Dermis blood vessel endothelial cell (primary cell): Measurements from ENCODE around the gene CHD6. TPM values are rescaled to one million over a fixed set of nuclear protein-coding genes. Genes with fewer than 3 reads are reported as not detected.

Experiments
- DNase-seq: peaks from one replicate; pipeline ENCODE4 v3.0.0; 2010
- total RNA-seq: library from RNA; depleted of rRNA; stranded (reverse); fragments of >200 nt; gene quantifications from 2 replicates; pipeline ENCODE4 v1.2.3, GENCODE V29; 2014

Gene CHD6
- total RNA-seq, 1 donor from 2014 or later, result 35.6 TPM

DNA sequence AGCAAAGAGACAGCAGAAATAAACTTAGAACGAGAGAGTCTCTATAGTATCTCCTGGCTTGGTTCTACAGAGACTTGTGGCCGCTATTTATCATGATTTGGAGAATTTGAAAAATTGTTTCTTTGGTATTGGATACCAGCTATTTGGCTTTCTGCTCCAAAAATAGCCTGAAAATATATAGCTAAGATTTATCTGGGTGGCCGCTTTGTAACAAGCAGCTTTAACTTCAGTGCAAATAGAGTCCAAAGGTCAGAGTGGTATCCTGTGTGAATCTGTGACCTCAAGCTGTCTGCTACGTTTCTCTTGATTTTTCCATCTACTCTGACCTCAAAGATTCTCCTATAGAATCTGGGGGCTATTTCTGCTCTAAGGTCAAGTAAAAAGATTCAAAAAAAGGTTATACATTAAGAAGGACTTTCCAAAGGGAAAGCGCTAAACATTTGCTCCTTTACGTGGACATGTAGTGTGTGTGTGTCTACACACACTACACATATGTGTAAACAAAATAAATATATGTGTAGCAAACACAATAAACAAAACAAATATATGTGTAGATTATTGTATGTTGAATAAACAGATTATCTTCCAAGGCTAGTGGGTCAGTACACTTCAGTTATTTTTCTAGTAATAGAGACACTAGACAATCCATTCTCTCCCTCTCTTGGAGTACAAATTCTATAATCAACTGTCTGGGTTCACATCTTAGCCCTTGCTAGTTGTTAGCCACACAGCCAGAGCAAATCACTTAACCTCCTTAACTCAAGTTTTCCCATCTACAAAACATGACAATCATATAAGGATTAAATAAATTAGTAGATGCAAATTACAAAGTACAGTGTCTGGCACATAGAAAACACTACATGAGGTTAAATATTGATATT lies 40.8 kb downstream of the CHD6 start:
- DNase-seq, result peak; percentile 12

DNA sequence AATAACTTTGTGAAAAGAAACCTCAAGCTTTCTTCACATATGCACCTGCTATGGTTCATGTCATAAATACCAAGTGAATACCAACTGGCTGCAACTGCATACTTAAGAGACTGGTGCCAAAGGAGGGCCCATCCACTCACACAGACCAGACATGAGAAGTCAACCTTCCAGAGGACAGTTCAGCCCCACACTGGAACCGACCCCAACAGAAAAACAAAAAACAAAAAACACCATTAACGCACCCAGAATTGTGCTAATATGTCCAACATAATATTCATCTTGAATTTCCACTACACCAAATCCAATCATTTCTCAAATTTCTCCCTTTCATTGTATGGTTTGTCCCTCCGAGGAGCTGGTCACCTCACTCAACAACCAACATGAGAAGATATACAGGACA lies 42.8 kb downstream of the CHD6 start:
- DNase-seq, result no peak

DNA sequence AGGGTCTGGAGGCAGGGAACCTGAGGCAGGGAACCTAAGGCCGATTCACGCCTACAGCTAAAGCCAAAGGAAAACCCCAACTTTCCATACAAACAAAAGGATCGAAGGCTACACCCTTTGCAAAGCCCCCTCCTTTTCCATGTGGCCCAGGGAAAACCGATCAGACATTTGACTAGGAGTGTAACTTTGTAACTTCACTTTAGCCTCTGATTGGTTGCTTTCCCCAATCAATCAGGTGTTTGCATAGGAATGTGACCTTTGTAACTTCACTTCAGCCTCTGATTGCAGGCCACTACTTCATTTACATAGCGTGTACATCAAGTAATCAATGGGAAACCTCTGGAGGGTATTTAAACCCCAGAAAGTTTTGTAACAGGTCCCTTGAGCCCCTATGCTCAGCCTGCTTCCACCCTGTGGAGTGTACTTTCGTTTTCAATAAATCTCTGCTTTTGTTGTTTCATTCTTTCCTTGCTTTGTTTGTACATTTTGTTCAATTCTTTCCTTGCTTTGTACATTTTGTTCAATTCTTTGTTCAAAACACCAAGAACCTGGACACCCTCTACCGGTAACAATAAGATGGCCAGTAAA lies 43.3 kb downstream of the CHD6 start:
- DNase-seq, result no peak

DNA sequence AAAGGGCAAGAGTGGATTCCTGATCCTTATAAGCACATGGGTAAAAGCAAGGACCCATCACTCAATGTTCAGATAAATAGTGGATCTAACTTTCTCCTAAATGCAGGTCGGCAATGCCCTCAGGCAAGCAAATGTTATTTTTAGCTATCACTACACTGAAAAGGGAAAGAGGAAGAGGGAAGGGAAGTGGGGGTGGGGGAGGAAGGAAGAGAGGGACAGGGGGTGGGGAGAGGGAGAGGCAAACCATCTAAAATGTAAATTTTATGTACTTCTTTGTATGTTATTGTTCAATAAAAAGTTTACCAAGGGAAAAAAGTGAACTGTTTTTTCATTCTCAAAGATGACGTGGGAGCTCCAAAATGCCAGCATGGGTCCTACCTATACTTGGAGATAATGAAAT lies 44.2 kb downstream of the CHD6 start:
- DNase-seq, result peak; percentile 4

DNA sequence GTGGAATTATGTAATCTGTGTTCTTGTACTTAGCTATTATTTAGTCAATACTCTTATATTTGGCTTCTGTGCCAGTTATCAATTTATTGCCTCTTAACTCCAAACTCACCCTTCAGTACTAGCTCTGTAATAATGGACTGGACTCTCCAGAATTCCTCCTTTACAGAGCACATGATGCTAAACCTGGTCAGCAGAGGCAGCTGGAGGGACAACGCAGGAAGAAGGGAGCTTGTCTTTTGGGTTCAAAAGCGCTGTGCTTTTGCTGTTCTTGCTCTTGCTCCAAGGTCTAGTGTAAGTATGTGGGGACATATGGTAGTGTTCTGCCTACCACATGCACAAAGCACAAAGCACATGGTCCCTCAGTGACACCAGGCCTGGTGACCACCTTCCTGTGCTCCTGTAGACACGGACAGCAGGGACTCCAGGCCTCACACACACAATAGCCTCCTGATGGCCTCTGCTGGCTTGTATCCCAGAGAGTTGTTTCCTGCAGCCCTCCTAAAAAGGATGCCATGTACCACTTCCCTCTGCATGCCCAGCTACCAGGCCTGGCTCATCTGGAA lies 46.1 kb downstream of the CHD6 start:
- DNase-seq, result peak; percentile 30

DNA sequence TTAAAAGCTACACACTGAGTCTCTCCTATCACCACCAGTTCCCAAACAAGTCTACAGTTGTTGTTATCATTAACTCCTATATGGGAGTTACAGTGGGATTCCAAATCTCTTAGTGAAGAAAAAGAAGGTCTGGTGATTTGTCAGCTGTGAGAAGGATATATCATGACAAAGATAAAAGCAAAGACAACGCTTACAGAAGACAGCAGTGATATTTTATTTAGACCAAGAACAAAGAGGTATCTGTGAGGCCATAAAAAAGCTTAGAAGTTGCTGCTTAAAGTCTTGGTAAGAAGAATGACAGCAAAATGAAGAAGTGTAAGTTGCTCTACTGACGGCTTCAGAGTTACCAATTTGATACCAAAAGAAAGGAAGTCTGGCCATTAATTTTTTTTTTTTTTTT lies 47.2 kb downstream of the CHD6 start:
- no peak for DNase-seq

DNA sequence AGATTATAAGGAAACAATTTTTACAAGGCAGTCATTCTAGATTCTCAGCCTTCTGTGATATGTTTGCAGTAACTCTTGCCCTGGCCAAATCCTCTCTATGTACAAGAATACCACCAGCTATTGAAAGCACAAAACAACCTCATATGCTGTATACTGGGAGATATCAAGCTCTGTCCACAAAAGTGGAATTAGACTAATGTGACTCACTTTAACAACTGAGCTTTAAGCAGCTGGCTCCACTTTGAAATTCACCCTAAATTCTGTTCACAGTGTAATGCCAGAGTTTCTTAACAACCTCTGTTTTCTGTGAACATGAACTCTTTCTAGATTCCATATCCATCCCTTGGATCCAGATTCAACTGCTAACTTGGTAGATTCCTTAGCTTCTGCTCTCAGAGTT lies 47.6 kb downstream of the CHD6 start:
- DNase-seq, result no peak

DNA sequence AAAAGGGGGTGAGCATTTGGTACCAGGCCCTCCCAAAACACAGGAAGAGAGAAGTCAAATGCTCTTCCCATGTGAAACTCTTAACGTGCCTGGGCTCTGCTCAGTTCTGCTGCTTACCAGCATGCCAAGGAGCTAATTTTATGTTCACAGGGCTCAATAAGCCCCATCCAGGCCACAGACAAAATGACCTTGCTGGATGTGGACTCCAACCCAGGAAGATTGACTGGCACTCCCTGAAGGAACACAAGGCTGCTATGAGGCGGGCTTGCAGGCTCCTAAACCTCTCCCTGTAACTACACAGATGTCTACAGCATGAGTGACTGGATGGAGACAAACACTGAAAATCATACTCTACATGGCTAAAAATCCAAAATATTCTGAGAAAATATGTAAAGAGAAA lies 50.6 kb downstream of the CHD6 start:
- DNase-seq, result no peak

DNA sequence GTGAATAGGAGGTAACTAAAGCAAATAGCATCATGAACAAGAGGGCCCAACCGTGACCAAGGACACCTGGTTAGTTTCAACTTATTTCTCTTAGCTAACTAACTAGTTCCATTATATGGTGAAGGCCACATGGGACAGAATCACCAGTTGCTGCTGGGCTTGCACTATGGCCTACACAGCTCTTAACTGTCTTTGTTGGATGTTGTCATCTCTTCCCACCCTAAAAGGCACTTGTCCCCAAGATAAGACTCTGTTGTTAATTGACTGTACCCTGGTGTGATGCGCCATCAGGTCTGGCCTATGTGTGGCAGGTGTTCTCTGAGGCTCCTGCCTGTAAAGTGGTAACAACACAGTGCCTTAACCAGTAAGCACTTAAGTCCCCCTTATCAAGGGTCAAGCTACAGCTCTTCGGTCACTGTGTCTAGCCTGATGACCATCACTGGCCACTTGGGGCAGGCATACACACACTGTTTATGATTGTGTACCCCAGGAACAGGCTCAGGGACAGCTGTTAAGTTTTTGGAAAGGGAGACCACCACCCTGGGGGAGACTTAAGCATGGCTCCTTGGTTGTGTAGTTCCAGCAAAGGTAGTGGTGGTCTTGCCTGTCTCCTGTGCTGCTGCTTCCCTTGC lies 51.2 kb downstream of the CHD6 start:
- DNase-seq, result no peak

DNA sequence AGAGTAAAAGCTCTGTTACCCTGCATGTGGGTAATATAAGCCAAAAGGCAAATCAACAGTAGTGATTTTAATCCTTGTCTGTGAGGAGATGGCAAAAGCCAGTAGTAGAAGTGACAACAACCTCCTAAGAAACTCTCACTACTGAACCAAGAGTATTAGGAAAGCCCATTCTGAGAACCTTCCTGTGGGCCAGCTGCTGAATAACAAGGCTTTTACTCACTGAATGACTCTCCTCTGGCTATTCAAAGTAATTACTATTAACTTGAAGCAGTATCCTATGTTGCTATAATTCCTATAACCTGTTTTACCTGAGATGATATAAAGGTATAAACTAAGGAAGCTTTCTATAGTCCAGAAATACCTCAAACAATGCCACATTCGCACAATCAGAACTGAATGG lies 55.1 kb downstream of the CHD6 start:
- no peak for DNase-seq

DNA sequence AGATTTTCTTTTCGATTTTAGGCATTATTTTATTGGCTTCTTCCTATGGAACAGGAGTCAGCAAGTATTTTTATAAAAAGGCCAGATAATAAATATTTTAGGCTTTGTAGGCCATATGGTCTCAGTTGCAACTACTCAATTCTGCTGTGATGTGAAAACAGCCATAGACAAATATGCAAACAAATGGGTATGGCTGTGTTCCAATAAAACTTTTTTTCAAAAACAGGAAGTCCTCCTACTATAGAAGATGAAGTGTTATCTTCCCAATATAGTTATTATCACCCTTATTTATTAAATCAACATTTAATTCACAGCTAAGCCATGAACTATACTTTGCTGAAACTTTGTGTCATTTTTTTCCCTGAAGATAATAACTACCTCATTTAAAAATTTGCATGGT lies 57.2 kb downstream of the CHD6 start:
- DNase-seq, result no peak

DNA sequence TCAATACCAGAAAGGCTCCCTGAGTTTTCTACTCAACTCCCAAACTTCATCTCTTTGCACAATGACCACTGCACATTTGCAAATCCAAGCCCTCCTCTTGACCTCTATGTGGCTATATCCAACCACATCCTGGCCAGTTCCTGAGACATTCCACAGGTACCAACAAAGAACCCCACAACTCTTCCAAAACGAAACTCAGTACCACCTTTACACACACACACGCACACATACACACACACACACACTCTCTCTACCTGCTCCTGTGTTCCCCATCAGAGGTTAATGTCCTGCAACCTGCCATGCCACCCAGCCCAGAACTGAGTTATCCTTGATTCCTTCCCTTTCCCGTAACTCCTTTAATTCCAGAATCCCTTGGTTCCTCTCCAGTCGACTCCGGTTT lies 58.5 kb downstream of the CHD6 start:
- DNase-seq, result no peak

DNA sequence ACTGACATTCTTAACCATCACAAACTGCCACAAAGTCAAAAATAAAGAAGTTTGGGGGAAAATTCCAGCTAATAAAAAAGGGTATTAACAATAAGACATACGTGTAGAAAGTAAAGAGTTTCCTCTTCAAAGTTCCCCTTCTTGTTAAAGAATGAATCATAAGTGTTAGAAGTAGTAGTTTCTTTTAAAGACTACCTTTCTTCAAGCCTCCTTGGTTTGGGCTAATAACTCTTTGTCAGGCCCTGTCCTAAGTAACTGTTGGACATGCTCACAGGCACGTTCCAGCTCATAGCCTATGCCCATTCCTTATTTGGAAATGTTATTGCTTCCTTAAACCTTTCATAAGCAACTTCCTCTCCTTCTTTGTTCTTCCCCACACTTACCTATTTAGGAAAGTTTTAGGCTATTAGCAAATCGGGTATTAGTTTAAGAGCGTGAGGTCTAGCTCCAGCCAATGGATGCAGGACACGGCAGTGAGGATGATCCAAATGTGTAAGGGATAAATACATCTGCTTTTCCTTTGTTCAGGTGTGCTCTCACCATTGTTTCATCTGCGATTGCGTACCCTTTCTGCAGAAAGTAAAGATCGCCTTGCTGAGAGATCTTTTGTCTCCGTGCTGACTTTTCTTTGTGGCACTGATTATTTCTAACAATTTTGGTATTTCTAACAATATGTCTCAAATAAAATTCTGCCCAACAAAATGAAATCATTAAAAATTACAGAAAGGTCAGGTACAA lies 64.9 kb downstream of the CHD6 start:
- DNase-seq, result no peak

DNA sequence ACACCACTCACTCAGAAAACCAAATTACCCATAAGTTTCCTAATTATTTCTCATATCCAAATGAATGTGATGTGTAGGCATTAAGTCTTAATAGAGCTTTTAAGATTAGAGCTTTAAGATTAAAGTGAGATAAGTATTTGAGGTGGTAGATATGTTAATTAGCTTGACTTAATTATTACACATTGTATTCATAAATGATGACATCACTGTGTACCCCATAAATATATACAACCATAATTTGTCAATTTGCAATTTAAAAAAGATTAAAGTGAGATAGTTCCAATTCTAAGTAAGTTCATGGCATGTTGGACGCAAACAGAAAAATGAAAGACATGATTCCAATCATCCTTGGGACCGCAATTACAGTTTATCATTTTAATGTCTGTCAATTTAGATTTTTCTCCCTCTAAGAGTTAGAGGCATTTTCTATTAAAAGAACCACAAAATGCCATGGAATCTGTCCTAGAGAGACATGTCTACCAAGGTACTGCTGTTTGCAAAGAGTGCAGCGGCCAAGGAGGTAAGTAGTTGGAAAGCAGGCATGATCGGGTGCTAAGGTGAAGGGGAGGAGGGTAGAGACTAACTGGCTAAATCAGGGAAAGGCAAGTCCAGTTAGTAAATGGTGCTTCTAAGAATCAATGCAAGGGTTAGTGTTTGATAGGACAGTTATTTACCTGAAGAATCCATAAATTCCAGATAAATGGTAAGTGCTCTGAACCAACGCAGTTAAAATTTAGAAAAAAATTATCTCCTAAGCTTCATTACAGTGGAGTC lies 65.7 kb downstream of the CHD6 start:
- no peak for DNase-seq

DNA sequence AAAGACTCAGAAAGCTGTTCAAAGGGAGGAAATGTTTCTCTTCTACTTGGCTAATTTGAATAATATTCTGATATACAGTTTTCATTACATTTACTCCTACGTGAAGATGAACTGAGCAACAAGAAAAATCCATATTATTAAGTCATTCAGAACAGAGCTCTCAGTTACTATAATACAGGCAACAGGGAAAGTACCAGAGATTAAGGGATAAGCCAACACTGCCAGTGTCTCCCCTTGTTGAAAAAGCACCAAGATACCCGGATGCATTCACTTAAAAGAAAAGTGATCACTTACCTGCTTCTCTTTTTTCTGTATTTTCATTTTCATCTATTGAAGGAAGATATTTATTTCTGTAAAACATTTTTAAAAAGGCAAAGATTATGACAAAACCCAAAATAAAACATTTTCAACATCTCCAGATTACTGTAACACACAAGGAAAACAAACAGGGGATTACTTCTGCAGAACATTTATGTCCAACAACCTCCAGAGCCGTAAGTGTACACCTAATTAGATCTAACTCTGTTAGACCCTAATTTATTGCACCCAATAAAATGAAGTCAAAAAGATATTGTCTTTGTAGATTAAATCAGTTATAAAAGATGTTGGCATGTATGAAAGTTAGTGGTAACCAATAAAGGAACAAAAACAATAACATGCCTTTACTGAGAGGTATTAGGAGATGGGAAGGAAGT lies 67.0 kb downstream of the CHD6 start:
- no peak for DNase-seq

DNA sequence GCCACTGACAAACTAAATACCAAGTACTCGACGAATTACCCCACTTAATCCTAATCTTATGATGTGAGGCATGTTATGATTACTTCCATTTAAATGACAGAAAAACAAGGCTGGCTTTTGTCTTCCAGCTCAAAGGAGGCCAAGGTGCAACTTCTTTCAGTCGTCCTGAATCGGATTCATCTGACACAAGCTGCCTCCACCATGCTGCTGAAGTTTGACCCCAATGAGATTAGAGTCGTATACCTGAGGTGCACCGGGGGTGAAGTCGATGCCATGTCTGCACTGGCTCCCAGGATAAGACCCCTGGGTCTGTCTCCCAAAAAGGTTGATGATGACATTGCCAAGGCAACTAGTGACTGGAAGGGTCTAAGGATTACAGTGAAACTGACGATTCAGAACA lies 71.0 kb downstream of the CHD6 start:
- DNase-seq, result no peak

DNA sequence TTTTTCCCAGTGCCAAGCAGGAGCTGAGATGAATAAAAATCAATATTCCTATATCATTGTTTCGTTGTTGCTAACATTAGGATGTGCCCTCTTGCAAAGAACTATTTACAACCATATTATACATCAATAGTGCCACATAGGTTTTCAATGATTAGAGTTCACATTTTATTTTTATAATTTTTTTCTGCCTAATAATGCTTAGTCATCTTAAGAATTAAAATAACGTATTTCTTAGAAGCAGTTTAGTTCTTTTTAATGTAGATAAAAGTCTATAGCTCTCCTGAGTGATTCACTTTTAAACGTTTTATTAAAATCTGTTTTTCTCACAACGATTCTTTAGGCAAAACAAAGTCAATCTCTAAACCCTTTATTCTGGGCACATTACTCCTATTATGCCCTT lies 71.6 kb downstream of the CHD6 start:
- DNase-seq, result no peak

DNA sequence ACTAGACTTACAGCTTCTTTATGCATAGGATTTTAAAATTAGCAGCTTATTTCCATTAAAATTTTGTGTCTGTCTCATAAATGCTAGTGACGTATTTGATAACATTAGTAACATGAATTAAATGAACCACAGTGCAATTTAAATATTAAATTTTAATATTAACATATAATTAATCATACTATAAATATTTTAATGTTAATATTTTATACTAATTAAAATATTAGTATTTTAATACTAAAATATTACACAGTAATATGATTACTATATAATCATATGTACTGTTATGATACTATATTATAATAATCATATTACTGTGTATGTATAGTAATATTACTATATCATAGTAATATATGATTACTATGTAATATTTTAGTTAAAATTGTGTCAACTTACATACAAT lies 73.7 kb downstream of the CHD6 start:
- no peak for DNase-seq

DNA sequence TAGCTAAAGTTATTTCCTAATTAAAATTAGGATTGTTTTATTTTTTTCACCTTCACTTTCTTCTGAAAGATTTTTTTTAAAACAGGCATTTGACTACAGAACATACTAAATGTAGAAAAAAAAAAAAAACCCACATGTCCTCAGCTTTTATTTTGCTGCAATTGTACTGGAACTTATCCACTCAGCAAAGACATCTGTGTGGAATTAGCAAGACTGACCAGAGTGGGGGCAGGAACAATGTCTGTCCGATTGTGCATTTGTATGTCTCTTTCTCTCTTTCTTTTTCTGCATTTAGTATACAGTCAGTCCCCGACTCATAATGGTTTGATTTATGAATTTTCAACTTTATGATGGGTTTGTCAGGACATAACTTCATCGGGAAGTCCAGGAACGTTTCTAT lies 77.3 kb downstream of the CHD6 start:
- DNase-seq, result no peak

DNA sequence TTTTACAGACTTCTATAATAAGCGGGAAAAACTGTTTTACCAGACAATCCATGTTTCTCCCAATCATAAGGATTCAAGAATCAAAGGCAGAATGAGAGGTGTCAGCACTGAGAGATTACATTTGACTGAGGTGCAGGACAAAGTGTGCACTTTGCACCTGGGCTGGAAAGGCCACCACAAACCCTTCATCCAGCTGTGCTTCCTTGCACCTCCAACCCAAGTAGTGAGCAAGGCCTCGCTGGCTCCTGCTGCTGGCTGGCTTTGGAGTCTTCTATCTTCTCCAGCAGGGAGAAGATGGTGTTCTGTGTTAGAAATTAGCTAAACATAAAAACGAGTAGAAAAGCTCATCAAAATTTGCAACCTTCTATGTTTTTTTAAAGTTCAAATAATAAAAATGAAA lies 77.7 kb downstream of the CHD6 start:
- no peak for DNase-seq

DNA sequence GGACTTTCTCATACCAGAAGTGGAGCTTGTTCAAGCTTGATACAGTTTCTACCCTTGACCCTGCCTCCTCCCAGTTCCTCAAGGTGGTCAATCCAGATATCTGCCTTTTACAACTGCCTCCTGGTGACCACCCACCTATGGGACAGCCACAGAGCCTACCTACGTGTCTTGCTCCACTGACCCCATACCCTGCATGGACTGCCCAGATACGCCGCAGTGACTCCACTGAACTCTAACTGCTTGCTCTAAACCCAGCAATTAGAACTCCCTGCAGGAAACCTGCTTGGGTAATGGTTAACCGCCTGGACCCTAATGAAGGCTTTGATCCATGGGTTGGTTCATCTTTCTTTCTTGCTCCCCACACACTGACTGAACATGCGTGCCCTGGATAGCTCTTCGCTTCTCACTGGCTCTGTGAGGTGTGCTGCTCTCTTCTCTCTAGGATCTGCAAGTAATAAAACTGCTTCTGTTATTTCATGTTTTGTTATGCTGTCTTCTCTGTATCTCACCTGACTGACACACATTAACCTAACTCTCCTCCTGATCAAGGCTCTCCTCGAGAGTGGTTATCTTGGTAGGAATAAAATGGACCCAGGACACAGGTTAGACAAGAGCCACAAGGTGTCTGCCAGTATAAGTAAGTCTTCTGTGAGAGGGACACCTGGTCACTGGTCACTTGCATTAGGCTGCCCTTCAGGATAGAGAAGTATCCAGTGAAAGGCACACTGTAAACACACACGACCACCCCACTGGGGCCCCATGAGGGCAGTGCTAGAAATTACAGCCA lies 79.2 kb downstream of the CHD6 start:
- no peak for DNase-seq
